HG03558 (cell line): ENCODE data around the gene MAN2A2.
"Not testable (repeated sequence)": the region's sequence is repeated elsewhere in the genome, so short reads cannot be mapped to it uniquely, and the experiment has no call there.

ENCODE experiments used
- ATAC-seq: cut with Tn5 transposase; IDR thresholded peaks from one replicate; pipeline ENCODE4 v1.9.1; 2021; ENCODE audit warnings: moderate number of reproducible peaks; ENCODE audit not compliant: unreplicated experiment; ENCODE audit errors: extremely low read depth

The MAN2A2 gene

GRCh38 chr15:90901175-90902039 is 1.7 kb upstream of the MAN2A2 start:
- ATAC-seq = no peak

GRCh38 chr15:90902040-90902839 is 862 bp upstream of the MAN2A2 start:
- ATAC-seq = peak; percentile 63

DNA sequence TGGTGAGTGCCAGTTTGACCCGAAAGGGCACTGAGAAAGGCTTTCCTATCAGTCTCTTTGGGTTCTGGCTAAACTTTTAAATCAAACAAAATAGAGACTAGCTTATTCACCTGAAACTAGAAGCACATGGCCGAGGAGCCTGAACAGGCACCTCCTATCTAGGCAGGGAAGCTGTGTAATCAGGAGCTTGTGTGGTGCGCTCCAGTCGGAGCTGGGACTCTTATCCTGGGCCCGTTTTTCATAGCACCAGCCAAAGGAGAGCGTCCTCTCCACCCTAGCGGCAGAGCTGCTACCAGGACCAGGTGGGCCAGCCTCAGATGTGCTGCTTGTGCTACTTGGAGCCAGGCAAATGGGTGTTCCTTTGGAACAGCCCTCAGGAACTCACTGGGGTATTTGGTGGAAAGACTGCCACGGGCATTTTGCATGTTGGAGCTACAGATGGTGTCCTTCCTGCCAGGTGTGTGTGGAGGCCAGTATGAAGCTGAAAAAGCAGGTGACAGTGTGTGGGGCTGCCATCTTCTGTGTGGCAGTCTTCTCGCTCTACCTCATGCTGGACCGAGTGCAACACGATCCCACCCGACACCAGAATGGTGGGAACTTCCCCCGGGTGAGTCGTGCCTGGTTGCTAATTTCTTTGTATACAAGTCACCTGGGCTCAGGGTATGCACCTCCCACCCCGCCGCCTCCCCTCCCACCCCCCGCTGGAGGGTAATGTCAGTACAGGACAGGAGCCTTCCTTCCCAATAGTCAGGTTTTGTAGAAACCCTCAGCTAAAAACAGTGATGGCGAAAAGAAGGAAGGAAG is 833 bp downstream of the MAN2A2 start:
- no peak for ATAC-seq

GRCh38 chr15:90904746-90905145 is 1.6 kb downstream of the MAN2A2 start:
- no peak for ATAC-seq

DNA sequence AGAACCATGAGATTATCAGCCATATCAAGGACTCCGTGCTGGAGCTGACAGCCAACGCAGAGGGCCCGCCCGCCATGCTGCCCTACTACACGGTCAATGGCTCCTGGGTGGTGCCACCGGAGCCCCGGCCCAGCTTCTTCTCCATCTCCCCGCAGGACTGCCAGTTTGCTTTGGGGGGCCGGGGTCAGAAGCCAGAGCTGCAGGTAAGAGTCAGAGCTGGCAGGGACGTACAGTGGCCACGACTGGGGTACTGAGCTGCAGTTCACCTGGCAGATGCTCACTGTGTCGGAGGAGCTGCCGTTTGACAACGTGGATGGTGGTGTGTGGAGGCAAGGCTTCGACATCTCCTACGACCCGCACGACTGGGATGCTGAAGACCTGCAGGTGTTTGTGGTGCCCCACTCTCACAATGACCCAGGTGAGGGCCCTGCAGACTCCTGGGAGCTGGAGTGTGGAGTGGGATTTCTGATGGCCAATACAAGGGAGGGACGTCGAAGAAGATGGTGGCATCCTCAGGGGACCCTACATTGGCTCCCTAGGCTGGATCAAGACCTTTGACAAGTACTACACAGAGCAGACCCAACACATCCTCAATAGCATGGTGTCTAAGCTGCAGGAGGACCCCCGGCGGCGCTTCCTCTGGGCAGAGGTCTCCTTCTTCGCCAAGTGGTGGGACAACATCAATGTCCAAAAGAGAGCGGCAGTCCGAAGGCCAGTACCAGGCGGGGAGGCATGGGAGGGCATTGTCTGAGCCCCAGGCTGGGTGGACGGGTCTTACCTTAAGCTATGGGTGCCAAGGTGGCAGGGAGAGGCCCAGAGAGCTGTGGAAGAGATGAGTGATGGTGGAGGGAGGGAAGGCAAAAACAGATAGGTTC is 2.4 kb downstream of the MAN2A2 start:
- no peak for ATAC-seq

GRCh38 chr15:90906181-90906849 is 3.2 kb downstream of the MAN2A2 start:
- no peak for ATAC-seq

DNA sequence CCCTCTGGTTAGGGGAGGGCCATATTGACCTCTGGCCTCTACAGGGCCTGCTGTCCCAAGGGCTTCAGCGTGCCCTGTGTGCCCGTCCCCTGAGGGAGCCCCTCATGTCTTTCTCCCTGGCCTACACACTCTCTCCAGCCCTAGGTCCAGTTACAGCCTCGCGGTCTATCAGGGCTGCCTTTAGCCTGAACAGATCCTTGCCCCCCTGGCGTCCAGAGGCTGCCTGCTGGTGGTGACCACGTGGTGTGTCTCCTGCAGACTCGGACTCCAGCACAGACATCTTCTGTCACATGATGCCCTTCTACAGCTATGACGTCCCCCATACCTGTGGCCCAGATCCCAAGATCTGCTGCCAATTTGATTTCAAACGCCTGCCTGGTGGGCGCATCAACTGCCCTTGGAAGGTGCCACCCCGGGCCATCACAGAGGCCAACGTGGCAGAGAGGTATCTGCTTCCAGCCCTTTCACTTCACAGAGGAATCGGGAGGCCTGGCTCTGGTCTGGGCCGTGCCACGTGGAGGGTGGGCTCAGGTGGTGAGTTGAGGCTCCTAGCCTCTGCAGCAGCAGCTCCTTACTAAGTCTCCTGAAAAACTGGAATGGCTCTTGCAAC is 4.1 kb downstream of the MAN2A2 start:
- no peak for ATAC-seq

DNA sequence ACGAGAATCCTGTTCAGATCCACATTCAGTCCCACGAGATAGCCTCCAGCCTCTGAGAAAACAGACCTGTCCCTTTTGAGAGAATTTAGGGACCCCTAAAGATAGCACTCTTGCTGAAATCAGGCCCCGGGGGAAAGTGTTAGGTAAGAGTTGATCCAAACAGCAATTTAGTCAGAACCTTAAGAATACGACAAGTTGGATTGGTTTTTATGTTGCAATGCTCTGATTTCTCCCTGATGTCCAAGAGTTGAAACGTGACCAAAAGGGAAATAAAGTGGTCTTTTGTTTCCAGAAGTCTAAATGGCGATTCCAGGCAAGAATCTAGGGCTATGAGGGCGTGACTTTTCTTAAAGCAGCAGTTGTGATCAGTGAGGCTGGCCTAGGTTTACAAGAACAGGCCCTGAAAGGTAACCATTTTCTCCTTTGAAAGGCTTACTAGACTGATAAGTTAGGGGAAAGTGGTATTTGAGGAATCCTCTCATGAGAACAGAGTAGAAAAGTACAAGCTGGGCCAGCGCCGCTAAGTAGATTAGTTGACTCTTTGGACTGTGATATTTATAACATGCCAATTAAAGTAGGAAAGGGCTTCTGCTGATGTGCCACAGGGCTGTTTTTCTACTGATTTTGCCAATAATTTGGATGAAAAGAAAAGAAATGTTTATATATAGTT is 4.9 kb downstream of the MAN2A2 start:
- no peak for ATAC-seq

- ATAC-seq = not testable (repeated sequence)
Observed at GRCh38 chr15:90909449-90909848, 6.3 kb downstream of the MAN2A2 start.

GRCh38 chr15:90909976-90910375 is 6.9 kb downstream of the MAN2A2 start:
- ATAC-seq = no peak

GRCh38 chr15:90910441-90911301 is 7.6 kb downstream of the MAN2A2 start:
- ATAC-seq = no peak

GRCh38 chr15:90911302-90911623 is 8.2 kb downstream of the MAN2A2 start:
- ATAC-seq = no peak

- no peak for ATAC-seq
Observed at GRCh38 chr15:90911906-90912769, 9.0 kb downstream of the MAN2A2 start.

- no peak for ATAC-seq
Observed at GRCh38 chr15:90912770-90913075, 9.6 kb downstream of the MAN2A2 start.

GRCh38 chr15:90913398-90913944 is 10.4 kb downstream of the MAN2A2 start:
- no peak for ATAC-seq

GRCh38 chr15:90914305-90915080 is 11.4 kb downstream of the MAN2A2 start:
- no peak for ATAC-seq
